ENCODE data around the gene CNIH2.
"Not testable (repeated sequence)": the region's sequence is repeated elsewhere in the genome, so short reads cannot be mapped to it uniquely, and the experiment has no call there.

CNIH2 gene

DNA sequence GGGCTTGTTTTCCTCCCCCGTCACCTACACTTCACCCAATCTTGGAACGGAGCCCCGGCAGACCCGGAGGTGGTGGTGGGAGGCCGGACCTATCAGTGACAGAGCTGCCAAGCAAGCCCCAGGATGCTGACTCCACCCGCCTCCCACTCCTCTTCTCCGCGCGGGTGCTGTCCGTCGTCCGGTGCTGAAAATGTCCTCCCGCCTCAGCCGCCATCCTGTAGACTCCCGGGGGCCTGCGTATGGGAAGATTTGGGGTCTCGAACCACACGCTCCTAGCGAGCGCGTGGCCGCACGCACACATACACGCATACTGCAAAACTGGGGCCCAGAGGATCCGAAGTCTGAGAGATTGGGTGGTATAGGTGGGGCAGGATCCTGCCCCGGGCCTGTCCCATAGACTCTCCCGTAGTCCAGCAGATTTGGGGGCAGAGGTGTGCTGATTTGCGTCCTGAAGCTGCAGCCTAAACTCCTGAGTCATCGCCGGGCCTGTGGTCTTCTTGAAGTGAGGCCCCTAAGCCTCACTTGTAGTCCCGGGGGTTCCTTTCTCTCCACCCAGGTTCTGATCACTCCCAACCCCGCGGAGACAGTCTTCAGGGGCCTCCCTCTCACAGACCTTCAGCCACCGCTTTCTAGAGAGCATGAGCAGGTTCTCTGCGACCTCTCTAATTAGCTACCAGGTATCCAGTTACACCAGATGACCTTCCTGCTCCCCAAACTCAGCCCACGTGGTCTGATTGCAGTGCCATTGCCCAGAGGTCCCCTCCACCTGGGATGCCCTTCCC lies 11.8 kb downstream of the CNIH2 start:
- DNase-seq (ENCODE audit: extremely low read depth in 1 of 2, low read depth in 1 of 2) = peak in 1 of 2 donors; percentile 51

DNA sequence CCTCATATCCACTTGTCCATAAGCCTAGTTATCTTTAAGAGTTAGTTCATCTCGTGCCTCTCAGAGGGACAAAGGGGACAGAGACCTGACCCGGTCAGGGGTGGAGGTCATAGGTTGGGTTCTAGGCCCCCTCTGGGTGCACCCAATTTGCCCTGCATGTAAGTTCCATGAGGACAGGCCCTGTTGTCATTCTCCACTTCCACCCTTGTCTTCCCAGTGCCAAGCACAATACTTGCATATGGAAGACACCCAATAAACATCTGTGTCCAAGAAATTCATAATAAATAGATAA lies 12.3 kb downstream of the CNIH2 start:
- DNase-seq (ENCODE audit: extremely low read depth in 1 of 2, low read depth in 1 of 2) = no peak

DNA sequence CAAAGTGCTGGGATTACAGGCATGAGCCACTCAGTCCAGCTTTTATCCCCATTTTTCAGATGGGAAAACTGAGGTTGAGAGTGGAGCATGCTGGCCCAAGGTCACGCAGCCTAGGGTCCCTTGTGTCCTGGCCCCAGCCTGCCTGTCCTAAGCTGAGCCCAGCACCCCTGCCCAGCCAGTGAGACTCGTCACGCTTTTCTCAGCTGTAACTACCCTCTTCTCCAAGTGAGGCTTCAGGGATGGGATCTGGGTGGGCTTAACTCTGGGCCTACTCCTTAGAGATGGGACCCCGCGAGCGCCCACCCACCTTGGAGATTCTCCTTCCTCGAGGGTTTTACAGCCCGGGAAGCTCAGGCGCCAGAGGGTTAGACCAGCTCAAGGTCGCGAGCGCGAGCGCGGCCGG lies 13.3 kb downstream of the CNIH2 start:
- no peak for DNase-seq (ENCODE audit: extremely low read depth in 1 of 2, low read depth in 1 of 2)

DNA sequence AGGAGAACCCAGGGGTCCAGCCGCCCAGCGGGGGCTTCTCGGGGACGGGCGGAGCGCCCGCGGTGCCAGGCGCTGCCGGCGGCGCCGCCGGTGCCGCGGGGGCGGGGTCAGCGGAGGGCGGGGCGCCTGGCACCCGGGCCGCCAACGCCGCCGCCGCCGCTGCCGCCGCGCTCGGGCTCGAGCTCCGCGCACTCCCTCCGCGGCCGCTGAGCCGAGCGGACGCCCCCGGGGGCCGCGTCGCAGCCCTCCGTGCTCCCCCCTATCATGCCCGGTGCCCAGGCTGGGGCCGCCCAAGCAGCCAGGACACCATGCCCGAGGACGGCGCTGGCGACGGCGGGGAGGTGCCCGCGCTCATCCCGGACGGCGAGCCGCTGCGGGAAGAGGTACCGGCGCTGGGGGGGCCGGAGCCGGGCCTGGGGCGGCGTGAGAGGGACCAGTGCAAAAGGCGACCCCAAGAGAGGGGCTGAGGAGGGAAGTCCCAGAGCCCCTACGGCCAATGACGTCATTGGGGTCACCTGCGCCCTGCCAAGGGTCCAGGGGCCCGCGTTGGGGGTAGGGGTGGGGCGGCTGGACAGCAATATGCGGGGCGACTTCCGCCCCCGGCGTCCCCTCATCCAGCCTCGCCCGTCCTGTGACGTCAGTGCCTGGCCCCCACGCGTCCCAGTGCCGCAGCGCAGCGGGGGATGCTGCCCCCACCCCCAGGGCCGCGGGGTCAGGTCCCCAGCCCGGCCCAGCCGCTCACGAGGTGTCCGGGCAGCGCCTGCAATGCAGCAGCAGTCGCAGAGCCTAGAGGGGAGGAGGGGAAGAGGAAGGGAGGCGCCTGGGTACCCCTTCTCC lies 13.9 kb downstream of the CNIH2 start, which contains the start of gene TMEM151A:
TSS of gene TMEM151A (plus strand) at position 189 of the 837 bp plus-strand sequence. CDS start at position 309, 120 bp downstream.
- no peak for DNase-seq (ENCODE audit: extremely low read depth in 1 of 2, low read depth in 1 of 2)

DNA sequence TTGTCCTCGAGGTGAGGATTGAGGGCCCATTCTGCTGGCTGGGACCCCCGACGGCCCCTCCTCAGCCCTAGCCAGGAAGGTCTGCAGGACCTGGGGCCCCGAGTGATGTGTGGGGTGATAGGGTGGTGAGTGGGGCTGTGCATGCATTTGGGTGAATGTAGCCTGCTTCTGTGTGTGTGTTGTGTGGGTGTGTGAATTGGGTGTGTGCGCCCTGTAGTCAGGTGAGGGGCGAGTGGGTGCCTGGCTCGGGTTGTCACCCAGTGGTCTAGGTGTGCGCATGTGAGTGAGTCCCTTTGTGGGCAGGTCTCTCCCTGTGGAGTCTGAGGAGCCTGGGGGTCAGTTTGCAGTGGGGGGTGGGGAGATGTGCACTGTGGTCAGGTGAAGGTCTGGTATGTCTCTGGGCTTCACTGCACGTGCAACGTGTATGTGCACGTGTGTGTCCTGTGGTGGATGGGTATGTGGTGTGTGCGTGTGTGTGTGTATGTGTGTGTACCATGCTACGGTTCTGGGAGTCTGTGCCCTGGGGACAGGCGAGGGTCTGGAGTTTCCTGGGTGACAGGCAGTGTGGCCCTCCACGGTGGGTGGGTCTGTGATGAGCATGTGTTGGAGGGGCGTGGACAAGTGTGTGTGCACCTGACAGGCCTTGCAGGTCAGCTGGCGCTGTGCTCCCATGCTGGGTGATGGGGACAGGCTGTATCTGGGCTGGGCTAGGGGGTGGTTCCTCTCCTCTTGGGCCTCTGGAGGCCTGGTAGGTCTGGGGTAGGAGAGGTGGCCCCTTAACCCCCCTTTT lies 14.8 kb downstream of the CNIH2 start:
- DNase-seq (ENCODE audit: extremely low read depth in 1 of 2, low read depth in 1 of 2) = no peak

DNA sequence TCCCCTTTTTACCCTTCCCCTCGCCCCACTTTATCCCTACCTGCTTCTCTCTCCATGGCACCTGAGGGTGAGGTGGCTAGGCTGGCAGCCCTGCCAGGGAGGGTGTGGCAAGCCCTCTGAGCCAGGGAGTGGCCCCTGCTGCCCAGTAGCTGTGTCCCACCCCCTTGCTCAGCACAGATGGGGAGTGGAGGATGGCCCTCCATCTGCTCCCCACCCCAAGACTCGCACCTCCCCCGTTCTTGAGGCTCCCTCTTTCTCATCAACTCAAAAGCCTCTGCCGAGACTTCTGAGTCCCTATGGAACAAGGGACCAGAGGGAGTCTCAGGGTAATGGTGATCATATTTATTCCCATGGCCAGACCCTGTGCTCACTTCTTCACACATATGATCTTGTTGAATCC lies 15.4 kb downstream of the CNIH2 start:
- DNase-seq (ENCODE audit: extremely low read depth in 1 of 2, low read depth in 1 of 2) = no peak

DNA sequence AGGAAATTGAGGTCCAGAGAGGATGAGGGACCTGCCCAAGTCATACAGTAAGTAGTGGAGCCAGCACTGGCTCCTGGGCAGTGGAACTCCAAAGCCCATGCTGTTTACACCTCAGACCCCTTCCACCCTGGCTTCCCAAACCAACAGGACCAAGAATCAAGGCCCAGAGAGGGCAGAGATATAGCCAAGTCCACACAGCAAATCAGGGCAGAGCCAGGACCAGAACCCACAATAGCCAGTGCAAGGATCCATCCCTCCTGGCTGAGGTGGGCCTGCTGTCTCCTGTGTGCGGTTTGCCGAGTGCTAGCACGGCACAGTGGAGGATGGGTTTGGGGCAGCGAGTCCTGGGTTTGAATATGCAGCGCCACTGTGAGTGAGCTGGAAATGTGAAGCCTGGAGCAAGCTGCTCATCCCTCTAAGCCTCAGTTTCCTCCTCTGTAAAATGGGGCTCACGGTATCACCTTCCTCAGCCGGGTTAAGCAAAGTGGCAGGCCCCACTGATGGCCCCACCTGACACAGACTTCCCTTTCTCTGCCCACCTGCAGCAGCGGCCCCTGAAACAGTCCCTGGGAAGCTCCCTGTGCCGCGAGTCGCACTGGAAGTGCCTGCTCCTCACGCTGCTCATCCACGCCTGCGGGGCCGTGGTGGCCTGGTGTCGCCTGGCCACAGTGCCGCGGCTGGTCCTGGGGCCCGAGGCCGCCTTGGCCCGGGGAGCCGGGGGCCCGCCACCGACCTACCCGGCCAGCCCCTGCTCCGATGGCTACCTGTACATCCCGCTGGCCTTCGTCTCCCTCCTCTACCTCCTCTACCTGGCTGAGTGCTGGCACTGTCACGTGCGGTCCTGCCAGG lies 16.0 kb downstream of the CNIH2 start:
- DNase-seq (ENCODE audit: extremely low read depth in 1 of 2, low read depth in 1 of 2) = no peak

DNA sequence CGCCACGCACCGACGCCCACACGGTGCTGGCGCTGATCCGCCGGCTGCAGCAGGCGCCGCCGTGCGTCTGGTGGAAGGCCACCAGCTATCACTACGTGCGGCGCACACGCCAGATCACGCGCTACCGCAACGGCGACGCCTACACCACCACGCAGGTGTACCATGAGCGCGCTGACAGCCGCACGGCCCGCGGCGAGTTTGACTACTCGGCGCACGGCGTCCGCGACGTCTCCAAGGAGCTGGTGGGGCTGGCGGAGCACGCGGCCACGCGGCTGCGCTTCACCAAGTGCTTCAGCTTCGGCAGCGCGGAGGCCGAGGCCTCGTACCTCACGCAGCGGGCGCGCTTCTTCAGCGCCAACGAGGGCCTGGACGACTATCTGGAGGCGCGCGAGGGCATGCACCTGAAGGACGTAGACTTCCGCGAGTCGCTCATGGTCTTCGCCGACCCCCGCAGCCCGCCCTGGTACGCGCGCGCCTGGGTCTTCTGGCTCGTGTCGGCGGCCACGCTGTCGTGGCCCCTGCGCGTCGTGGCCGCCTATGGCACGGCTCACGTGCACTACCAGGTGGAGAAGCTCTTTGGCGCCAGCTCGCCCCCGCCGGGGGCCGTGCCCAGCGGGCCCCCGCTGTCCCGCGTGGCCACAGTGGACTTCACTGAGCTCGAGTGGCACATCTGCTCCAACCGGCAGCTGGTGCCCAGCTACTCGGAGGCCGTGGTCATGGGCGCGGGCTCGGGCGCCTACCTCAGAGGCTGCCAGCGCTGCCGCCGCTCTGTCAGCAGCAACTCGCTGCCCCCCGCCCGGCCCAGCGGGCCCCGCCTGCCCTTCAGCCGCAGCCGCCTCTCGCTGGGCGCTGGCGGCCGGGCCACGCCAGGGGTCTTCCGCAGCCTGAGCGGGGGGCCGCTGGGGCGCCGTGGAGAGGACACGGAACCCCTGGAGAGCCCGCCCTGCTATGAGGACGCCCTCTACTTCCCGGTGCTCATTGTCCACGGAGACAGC lies 16.9 kb downstream of the CNIH2 start:
- DNase-seq (ENCODE audit: extremely low read depth in 1 of 2, low read depth in 1 of 2) = no peak

DNA sequence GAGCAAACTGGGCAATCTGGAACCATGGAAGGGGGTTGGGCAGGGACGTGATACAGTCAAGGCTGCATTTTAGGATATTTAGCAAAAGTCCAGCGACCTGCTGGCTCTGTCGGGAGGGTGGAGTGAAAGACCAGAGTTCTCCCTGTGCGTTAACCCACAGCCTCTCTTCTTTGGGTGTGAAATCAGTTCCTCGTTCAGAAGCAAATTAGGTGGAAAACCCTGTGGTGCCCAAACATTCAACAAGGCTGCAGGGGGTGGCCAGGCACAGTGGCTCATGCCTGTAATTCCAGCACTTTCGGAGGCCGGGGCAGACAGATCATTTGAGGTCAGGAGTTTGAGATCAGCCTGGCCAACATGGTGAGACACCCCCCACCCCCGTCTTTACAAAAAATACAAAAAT lies 19.6 kb downstream of the CNIH2 start:
- no peak for DNase-seq (ENCODE audit: extremely low read depth in 1 of 2, low read depth in 1 of 2)

DNA sequence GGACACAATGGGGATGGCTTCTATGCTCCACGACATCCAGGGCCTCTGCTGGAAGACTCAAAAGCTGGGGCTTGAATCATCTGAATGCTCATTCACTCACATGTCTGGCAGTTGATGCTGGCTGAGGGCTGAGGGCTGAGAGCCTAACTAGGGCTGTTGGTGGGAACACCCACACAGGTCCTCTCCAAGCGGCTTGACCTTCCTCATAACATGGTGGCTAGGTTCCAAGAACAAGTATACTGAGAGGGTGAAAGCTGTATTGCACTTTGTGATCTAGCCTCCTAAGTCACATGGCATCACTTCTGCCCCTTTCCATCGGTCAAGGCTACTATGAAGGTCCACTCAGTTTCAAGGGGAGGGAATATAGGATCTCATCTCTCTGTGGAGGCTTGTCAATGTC lies 21.2 kb downstream of the CNIH2 start:
- no peak for DNase-seq (ENCODE audit: extremely low read depth in 1 of 2, low read depth in 1 of 2)

DNA sequence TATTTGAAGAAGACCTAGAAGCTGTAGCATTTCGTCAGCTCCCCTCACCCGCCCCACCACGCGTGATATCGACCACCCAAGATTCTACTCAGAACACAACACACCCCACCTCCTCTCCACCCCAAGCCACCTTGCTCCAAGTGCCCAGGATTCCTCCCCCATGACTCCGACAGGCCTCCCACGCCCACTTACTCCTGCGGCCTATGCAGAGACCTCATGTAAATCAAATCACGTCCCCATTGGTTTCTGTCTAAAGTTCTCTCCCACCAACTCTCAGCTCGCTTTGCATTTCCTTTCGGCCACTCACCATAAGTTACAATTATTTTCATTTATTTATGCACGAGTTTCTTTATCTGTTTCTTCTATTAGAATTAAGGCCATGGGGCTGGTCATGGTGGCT lies 24.7 kb downstream of the CNIH2 start:
- DNase-seq (ENCODE audit: extremely low read depth in 1 of 2, low read depth in 1 of 2) = no peak

DNA sequence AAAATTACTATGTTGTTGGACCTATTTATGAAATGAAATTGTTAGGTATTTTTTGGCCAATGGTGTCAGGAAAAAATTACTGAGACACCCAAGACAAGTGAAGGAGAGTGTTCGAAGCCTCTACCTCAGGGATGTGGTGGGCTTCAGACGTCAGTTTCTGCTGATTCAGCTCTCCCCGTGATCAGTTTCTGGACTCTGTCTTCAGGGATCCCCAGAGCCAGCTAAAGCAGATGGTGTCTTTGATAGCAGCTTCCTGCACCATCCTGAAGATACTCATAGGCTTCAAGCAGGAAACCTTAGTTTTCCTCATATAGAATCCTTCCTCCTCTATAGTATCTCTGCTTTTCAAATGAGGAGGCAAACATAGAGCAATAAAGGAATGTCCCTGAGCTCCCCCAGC lies 31.5 kb downstream of the CNIH2 start:
- DNase-seq (ENCODE audit: extremely low read depth in 1 of 2, low read depth in 1 of 2) = no peak

DNA sequence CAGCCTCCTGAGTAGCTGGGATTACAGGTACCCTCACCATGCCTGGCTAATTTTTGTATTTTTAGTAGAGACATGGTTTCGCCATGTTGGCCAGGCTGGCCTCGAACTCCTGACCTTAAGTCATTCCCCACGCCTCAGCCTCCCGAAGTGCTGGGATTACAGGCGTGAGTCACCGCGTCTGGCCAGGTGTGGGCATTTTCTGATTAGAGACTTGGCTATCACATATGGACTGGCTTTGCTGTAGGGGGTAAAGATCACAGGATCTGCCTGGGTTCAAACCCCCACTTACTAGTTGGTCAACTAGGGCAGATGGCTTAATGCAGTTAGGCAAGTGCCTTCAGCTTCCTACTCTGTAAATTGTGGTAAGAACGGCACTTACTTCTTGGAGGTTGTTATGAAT lies 32.3 kb downstream of the CNIH2 start:
- no peak for DNase-seq (ENCODE audit: extremely low read depth in 1 of 2, low read depth in 1 of 2)

DNA sequence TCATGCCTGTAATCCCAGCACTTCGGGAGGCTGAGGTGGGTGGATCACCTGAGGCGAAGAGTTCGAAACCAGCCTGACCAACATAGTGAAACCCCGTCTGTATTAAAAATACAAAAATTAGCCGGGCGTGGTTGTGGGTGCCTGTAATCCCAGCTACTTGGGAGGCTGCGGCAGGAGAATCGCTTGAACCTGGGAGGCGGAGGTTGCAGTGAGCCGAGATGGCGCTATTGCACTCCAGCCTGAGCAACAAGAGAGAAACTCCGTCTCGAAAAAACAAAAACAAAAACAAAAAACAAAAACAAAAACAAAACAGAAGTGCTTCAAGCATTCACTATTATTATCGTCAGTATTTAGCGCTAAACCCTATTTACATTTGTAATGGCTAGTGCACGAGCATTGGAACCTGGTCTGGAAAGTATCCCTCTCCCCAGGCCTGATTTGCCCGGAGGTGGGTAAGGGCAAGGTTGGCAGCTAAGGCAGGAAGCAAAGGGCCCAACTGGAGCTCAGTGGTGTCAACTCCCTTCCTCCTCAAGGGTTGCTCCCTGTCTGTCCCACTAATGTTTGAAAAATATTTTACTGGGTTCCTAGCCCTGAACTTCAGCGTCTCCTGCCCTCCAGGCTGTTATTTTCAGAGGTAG lies 32.9 kb downstream of the CNIH2 start:
- DNase-seq (ENCODE audit: extremely low read depth in 1 of 2, low read depth in 1 of 2) = not testable (repeated sequence)

DNA sequence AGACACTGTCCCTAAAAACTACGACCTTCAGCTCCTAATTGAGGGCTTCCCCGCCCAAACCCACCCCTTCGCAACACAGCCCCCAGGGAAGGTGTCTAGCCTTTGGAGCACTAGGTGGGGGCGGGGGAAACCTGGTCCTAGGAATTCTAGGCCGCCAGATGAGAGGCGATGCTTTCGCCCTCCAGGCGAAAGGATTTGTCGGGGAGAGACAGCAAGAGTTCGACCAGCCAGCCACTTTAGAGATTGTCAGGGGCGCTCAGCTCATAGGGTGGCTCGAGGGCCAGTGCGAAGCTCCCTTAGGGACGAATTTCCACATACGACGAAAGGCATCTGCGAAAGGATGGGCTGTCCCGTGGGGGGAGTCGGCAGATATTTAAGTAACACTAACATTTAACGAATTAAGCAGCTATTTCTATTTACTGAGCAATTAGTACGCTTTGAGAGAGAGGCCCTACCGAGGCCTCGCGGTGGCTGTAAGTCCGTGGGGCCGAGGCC lies 33.5 kb downstream of the CNIH2 start:
- no peak for DNase-seq (ENCODE audit: extremely low read depth in 1 of 2, low read depth in 1 of 2)

DNA sequence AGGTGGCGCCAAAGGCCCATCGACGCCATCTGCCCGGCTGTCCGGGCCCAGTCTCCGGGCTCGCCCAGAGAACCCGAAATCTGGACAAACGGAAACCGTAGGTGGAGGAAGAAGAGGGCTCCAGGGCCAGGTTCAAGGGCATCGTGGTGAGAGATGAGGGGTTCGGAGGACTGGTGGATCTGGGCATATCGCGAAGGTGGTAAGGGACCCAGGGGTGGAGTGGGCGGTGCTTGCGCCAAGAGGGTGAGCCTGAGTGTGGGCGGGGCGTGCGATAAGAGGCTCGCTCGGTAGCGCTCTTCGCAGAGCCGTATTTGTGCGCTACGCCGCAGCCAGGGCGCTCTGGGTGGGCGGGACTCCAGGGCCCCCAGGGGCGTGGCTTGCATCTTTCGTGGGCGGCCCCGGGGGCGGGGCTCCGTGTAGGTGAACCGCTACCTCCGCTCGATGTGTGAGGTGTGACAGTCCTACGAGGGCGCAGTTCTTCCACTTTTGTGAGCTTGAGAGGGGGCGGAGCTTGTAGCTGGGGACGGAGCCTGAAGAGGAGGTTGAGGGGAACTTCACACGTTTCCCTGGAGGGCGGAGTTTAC lies 34.1 kb downstream of the CNIH2 start:
- DNase-seq (ENCODE audit: extremely low read depth in 1 of 2, low read depth in 1 of 2) = peak; percentile 96 to 98

DNA sequence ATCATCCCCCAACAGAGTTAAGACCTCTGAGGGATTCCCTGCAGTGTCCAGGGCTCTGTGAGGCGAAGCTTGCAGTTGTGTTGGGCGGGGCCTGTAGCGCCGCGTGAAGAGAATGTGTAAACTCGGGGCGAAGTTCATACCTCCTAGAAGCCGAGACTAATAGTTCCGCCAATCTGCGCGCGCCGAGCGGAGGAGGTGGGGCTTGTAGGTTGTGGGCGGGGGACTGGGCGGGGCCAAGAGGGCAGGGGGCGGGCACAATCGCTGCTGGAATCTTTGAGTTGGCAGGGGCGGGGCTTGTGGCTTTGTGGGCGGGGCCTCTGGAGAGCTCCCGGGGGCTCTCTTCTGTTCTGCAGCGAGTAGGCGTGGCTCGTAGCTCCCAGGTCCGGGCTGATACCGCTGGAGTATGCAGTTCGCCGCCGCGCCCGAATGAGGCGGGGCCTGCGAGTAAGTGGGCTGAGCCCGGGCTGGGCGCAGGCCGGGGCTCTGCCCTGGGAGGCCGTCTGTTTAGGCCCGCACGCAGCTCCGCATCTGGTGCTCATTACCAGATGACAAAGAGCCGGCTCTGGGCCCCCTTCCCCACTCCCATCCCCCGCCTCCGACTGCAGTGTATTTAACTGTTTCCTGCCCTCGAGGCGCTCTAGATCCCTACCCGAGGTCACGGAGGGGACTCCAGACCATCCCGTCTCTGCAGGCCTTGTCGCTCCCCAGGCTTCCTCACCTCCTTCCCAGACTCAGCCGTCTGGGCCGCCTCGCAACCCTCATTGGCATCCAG lies 34.8 kb downstream of the CNIH2 start:
- peak; percentile 97 to 99 for DNase-seq (ENCODE audit: extremely low read depth in 1 of 2, low read depth in 1 of 2)

Measured in activated CD8-positive, alpha-beta memory T cell treated with anti-CD3 and anti-CD28 coated beads for 1 hour (primary cell).